HEK293 (cell line): ENCODE results near the gene BCL2L13.

ENCODE experiments used
- CTCF ChIP-seq: fragments of 450-650 bp; formaldehyde crosslinking; IDR thresholded peaks from 2 replicates; pipeline ENCODE4 v1.5.1; 2016; ENCODE audit warnings: missing biosample characterization, missing genetic modification characterization
- MEIS1 ChIP-seq: sonication (generic); formaldehyde crosslinking; IDR thresholded peaks from 2 replicates; pipeline ENCODE4 v1.8.1; 2022; ENCODE audit warnings: missing genetic modification reagents, mild to moderate bottlenecking, borderline replicate concordance
- PATZ1 ChIP-seq: fragments of 450-650 bp; formaldehyde crosslinking; IDR thresholded peaks from 2 replicates; pipeline ENCODE4 v1.5.1; 2016; ENCODE audit warnings: missing biosample characterization, missing genetic modification characterization
- SP2 ChIP-seq: fragments of 450-650 bp; formaldehyde crosslinking; IDR thresholded peaks from 2 replicates; pipeline ENCODE4 v1.5.1; 2016; ENCODE audit warnings: missing biosample characterization, missing genetic modification characterization
- YY1 ChIP-seq: fragments of 450-650 bp; formaldehyde crosslinking; IDR thresholded peaks from 2 replicates; pipeline ENCODE4 v1.5.1; 2018; ENCODE audit warnings: missing biosample characterization, missing genetic modification characterization
- ZFP41 ChIP-seq: fragments of 450-650 bp; formaldehyde crosslinking; IDR thresholded peaks from 2 replicates; pipeline ENCODE4 v1.5.1; 2016; ENCODE audit warnings: missing biosample characterization, missing genetic modification characterization, borderline replicate concordance
- ZNF157 ChIP-seq: fragments of 450-650 bp; formaldehyde crosslinking; IDR thresholded peaks from 2 replicates; pipeline ENCODE4 v1.5.1; 2016; ENCODE audit warnings: missing biosample characterization, missing genetic modification characterization
- ZNF174 ChIP-seq: fragments of 450-650 bp; formaldehyde crosslinking; IDR thresholded peaks from 2 replicates; pipeline ENCODE4 v1.5.0; 2017; ENCODE audit warnings: missing biosample characterization, mild to moderate bottlenecking, missing genetic modification characterization
- ZNF350 ChIP-seq: fragments of 450-650 bp; formaldehyde crosslinking; IDR thresholded peaks from 2 replicates; pipeline ENCODE4 v1.5.0; 2017; ENCODE audit warnings: missing biosample characterization, mild to moderate bottlenecking, missing genetic modification characterization
- ZNF366 ChIP-seq: fragments of 450-650 bp; formaldehyde crosslinking; conservative IDR thresholded peaks from 2 replicates; pipeline ENCODE4 v1.5.1; 2016; ENCODE audit warnings: missing biosample characterization, missing genetic modification characterization
- ZNF768 ChIP-seq: fragments of 450-650 bp; formaldehyde crosslinking; IDR thresholded peaks from 2 replicates; pipeline ENCODE4 v1.5.1; 2018; ENCODE audit warnings: missing biosample characterization, mild to moderate bottlenecking, missing genetic modification characterization
- ZNF792 ChIP-seq: fragments of 450-650 bp; formaldehyde crosslinking; IDR thresholded peaks from 2 replicates; pipeline ENCODE4 v1.5.1; 2016; ENCODE audit warnings: missing biosample characterization, missing genetic modification characterization

- no peak for TF ChIP-seq PATZ1 (tag by site-specific recombination)
- TF ChIP-seq CTCF = no peak
- no peak for TF ChIP-seq SP2 (tag by site-specific recombination)
- TF ChIP-seq ZNF174 (tag by site-specific recombination) = no peak
- TF ChIP-seq ZFP41 (tag by site-specific recombination) = no peak
- TF ChIP-seq YY1 (tag by site-specific recombination) = no peak
- TF ChIP-seq MEIS1 (CRISPR knock-in tag) = no peak
- TF ChIP-seq ZNF768 (tag by site-specific recombination) = no peak
- no peak for TF ChIP-seq ZNF792 (tag by site-specific recombination)
- no peak for TF ChIP-seq ZNF157 (tag by site-specific recombination)
- TF ChIP-seq ZNF350 = no peak
- TF ChIP-seq ZNF366 = no peak
Observed at GRCh38 chr22:17684245-17684644, 45.7 kb downstream of the BCL2L13 start.
